A673 (cell line): ENCODE data around the gene TEX19.

Experiments used
- EZH2 ChIP-seq: fragments of 200-600 bp; sonication (generic); IDR thresholded peaks from 2 replicates; pipeline ENCODE4 v1.6.1; 2017; ENCODE audit warnings: borderline replicate concordance, low read depth, mild to moderate bottlenecking, mixed read lengths, antibody characterized with exemption, low read length; ENCODE audit not compliant: poor library complexity, severe bottlenecking
- TF ChIP-seq, protein P1 (sequence below): fragments of 300-800, 200-600 bp; sonication (generic); conservative IDR thresholded peaks from 2 replicates; pipeline ENCODE4 v1.5.1; 2017; ENCODE audit warnings: low read depth, mild to moderate bottlenecking, antibody characterized with exemption, low read length, moderate library complexity, mixed read lengths

DNA sequence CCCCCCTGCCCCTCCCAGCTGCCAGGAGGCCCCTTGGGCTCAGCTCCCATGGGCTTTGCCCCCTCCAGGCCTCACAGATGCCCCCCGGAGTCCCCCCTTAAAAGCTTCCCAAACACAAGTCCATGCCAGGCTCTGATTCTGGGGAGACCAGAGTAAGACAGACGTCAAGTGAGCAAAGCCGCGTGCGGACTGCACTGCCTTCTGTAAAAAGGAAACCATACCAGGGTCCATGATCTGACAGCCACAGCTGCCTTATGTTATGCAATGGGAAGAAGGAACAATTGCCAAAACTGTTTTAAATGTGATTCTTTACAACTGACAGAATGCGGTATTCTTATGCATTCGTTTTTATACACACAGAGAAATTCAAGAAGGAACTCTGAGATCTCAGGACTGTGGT, 41.2 kb downstream of the TEX19 start:
- TF ChIP-seq, protein P1, sequence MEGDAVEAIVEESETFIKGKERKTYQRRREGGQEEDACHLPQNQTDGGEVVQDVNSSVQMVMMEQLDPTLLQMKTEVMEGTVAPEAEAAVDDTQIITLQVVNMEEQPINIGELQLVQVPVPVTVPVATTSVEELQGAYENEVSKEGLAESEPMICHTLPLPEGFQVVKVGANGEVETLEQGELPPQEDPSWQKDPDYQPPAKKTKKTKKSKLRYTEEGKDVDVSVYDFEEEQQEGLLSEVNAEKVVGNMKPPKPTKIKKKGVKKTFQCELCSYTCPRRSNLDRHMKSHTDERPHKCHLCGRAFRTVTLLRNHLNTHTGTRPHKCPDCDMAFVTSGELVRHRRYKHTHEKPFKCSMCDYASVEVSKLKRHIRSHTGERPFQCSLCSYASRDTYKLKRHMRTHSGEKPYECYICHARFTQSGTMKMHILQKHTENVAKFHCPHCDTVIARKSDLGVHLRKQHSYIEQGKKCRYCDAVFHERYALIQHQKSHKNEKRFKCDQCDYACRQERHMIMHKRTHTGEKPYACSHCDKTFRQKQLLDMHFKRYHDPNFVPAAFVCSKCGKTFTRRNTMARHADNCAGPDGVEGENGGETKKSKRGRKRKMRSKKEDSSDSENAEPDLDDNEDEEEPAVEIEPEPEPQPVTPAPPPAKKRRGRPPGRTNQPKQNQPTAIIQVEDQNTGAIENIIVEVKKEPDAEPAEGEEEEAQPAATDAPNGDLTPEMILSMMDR: no peak
- TF ChIP-seq EZH2: no peak
